OCI-LY7 (cell line): ENCODE results near the gene GAK. TPM values are rescaled to one million over a fixed set of nuclear protein-coding genes. Genes with fewer than 3 reads are reported as not detected.

Experiments used
- BruUV-seq: library from RNA; stranded (reverse); fragments of 400-500 nt; replicated peaks from 2 replicates; lab custom pipeline; 2021; lab: Mats Ljungman, UMichigan
- CTCF ChIA-PET: fragments of 300-600 bp; sonication (Branson Sonifier 250); formaldehyde crosslinking; loops from one replicate; lab custom pipeline; 2022; ENCODE audit warnings: antibody characterized with exemption; ENCODE audit not compliant: unreplicated experiment; lab: Charles Lee
- POLR2A ChIA-PET: fragments of 300-600 bp; sonication (Branson Sonifier 250); formaldehyde crosslinking; loops from one replicate; lab custom pipeline; 2022; ENCODE audit warnings: antibody characterized with exemption; lab: Charles Lee
- DNase-seq: peaks from one replicate; pipeline ENCODE4 v3.0.0-alpha.2; 2015; ENCODE audit warnings: low spot score
- H2AFZ ChIP-seq: fragments of 200-600 bp; sonication (generic), shearing (Covaris generic); 2 replicates; pipeline ENCODE4 v1.6.1; 2014; ENCODE audit warnings: mild to moderate bottlenecking, antibody characterized with exemption, low read length, moderate library complexity
- H3K27ac ChIP-seq: fragments of 200-600 bp; sonication (generic); 2 replicates; pipeline ENCODE4 v1.5.1; 2014; ENCODE audit warnings: mixed run types, low read depth, mild to moderate bottlenecking, moderate library complexity, low read length, inconsistent platforms; ENCODE audit not compliant: poor library complexity, severe bottlenecking
- H3K36me3 ChIP-seq: fragments of 200-600 bp; sonication (generic); 2 replicates; pipeline ENCODE4 v1.6.1; 2014; ENCODE audit warnings: mild to moderate bottlenecking, antibody characterized with exemption, low read length, moderate library complexity, mixed read lengths; ENCODE audit not compliant: insufficient read depth
- H3K4me1 ChIP-seq: fragments of 200-600 bp; sonication (generic); 2 replicates; pipeline ENCODE4 v1.5.1; 2014; ENCODE audit warnings: mild to moderate bottlenecking, low read length; ENCODE audit not compliant: insufficient read depth, poor library complexity, severe bottlenecking
- H3K4me2 ChIP-seq: fragments of 200-600 bp; sonication (generic); 2 replicates; pipeline ENCODE4 v1.6.1; 2014; ENCODE audit warnings: mild to moderate bottlenecking, low read length
- H3K4me3 ChIP-seq: fragments of 200-600 bp; sonication (generic); 2 replicates; pipeline ENCODE4 v1.5.1; 2014; ENCODE audit warnings: mild to moderate bottlenecking, low read depth, low read length; ENCODE audit not compliant: poor library complexity, severe bottlenecking
- H3K79me2 ChIP-seq: fragments of 200-600 bp; sonication (generic); 2 replicates; pipeline ENCODE4 v1.6.1; 2016; ENCODE audit warnings: low read depth, mild to moderate bottlenecking, low read length, moderate library complexity, mixed read lengths; ENCODE audit not compliant: insufficient read depth
- H3K9me2 ChIP-seq: fragments of 200-600 bp; sonication (generic); 2 replicates; pipeline ENCODE4 v1.6.1; 2016; ENCODE audit warnings: mild to moderate bottlenecking, low read length, mixed read lengths; ENCODE audit not compliant: insufficient read depth
- H3K9me3 ChIP-seq: fragments of 200-600 bp; sonication (generic); 2 replicates; pipeline ENCODE4 v1.6.1; 2014; ENCODE audit warnings: mild to moderate bottlenecking, mixed run types, low read length, mixed read lengths
- H4K20me1 ChIP-seq: fragments of 200-600 bp; sonication (generic); 2 replicates; pipeline ENCODE4 v1.6.1; 2014; ENCODE audit warnings: mild to moderate bottlenecking, antibody characterized with exemption, low read length, moderate library complexity, mixed read lengths; ENCODE audit not compliant: insufficient read depth
- EZH2phosphoT487 ChIP-seq: fragments of 200-600 bp; sonication (generic); IDR thresholded peaks from 2 replicates; pipeline ENCODE4 v1.6.1; 2018; ENCODE audit warnings: low read depth, borderline replicate concordance, mild to moderate bottlenecking, mixed run types, antibody characterized with exemption, low read length, moderate library complexity, mixed read lengths
- intact Hi-C: fragments of 100-400 bp; cut with micrococcal nuclease; formaldehyde crosslinking; loops from one replicate; pipeline ENCODE4 v1.10.0; 2022; ENCODE audit not compliant: unreplicated experiment
- total RNA-seq, 2 experiments: library from RNA; depleted of rRNA in 1 of 2; stranded (reverse); fragments of >200 nt in 1 of 2; shearing (Covaris generic) in 1 of 2; gene quantifications; 2 replicates each; pipeline ENCODE4 v1.2.3, GENCODE V29; 2014 to 2022
- TF ChIP-seq, protein P1 (sequence below): fragments of 200-600 bp; sonication (generic); conservative IDR thresholded peaks from 2 replicates; pipeline ENCODE4 v1.5.1; 2014; ENCODE audit warnings: mild to moderate bottlenecking, antibody characterized with exemption, low read length, moderate library complexity, mixed read lengths

Gene GAK
- total RNA-seq, 2 experiments from 2014 or later, result 86.1 to 107 TPM

DNA sequence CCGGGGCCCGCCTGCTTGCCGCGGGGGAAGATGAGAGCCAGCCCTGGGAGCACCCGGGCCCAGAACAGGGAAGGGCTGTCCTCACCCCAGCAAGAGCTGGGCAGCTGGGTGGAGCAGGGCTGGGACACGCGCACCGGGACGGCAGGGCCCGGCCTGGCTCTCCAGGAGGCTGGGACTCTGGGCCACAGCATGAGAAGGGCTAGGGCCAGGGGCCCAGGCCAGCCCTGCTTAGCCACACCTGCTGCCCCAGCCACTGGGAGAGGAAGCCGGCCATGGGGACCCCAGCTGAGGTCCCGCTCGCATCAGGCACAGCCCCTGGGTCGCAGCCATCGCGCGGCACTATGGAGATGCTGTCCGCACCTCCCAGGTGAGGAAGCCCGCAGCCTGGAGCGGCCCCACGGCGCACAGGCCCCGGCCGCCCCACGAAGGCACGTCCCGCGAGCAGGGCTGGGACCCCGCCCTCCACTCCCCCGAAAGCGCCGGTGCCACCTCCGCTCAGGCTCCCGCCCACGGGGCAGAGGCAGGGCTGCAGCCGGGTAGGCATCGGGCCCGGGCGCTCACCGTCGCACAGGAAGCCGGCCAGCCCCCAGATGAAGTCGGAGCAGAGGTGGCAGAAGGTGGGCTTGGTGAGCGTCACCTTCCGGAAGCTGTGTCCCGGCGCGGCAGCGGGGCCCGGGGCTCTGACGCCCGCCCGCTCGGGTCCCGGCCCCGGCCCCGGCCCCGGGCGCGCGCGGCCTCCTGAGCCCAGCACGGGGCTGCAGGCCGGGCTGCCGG is 40.7 kb upstream of the GAK start:
- TF ChIP-seq, protein P1, sequence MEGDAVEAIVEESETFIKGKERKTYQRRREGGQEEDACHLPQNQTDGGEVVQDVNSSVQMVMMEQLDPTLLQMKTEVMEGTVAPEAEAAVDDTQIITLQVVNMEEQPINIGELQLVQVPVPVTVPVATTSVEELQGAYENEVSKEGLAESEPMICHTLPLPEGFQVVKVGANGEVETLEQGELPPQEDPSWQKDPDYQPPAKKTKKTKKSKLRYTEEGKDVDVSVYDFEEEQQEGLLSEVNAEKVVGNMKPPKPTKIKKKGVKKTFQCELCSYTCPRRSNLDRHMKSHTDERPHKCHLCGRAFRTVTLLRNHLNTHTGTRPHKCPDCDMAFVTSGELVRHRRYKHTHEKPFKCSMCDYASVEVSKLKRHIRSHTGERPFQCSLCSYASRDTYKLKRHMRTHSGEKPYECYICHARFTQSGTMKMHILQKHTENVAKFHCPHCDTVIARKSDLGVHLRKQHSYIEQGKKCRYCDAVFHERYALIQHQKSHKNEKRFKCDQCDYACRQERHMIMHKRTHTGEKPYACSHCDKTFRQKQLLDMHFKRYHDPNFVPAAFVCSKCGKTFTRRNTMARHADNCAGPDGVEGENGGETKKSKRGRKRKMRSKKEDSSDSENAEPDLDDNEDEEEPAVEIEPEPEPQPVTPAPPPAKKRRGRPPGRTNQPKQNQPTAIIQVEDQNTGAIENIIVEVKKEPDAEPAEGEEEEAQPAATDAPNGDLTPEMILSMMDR, result no peak
- TF ChIP-seq EZH2phosphoT487, result no peak
- no peaks in the 10 kb centered on the region for H4K20me1 ChIP-seq
- H3K4me1 ChIP-seq, result peaks cover 7% of the 10 kb centered on the region
- no peaks in the 10 kb centered on the region for H3K9me3 ChIP-seq
- H3K9me2 ChIP-seq, result no peaks in the 10 kb centered on the region
- BruUV-seq, result no TSS peak
- H3K4me3 ChIP-seq, result peak overlapping the region; percentile 95
- no peaks in the 10 kb centered on the region for H3K79me2 ChIP-seq
- peak; percentile 64 for DNase-seq
- CTCF ChIA-PET, result no interaction called here
- intact Hi-C loops, result loop anchor here (5.0 kb wide), 1 partner anchor 36 kb away; no protein-coding TSS in a partner anchor
- H3K4me2 ChIP-seq, result peak overlapping the region; percentile 96
- H2AFZ ChIP-seq, result peak overlapping the region; percentile 16; the same call in 1 of the 2 replicates
- no peaks in the 10 kb centered on the region for H3K36me3 ChIP-seq
- H3K27ac ChIP-seq, result no peak overlapping the region
- POLR2A ChIA-PET, result no interaction called here

DNA sequence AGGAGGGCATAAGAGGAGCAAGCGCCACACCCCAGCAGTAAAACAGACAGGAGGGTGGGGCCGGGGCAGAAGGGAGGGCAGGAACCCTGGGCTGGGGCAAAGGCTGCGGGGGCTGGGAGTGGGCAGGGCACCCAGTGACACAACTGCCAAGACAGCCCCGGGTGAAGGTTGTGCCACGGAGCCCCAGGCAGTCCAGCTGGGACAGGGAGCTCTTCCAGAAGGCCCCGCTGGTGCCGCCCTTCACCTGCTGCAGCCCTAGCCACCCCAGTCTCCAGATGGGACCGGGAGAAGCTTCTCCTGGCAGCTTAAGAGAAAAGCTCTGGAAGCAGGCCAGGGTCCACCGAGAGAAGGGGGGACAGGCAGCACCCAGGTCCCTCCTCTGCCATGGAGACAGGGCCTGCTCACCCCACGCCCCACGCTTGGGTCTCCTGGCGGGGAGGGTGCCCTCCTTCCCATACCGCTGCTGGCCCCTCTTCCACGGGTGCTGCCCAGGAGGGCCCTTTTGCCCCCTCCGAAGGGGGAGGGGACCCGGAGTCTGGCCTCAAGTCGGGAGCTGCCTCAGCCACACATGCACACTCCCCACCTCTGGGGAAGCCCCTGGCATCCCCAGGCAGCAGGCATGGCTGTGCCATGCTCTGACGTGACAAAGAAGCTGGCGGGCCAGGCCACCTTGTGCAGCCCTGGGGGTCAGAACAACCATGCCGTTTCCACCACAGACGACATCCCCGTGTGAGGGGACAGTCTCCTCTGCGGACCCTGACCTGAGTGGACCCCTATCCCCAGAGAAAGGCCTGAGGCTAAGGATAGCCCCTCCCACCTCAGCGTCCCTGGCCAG is 39.8 kb upstream of the GAK start:
- Histone ChIP-seq H3K4me3 (peak overlapping the region; percentile 95), H3K36me3 (no peaks in the 10 kb centered on the region), H3K9me2 (no peaks in the 10 kb centered on the region), H3K9me3 (no peaks in the 10 kb centered on the region), H3K79me2 (no peaks in the 10 kb centered on the region), H3K4me1 (peaks cover 7% of the 10 kb centered on the region), H3K4me2 (peak overlapping the region; percentile 96), H2AFZ (no peak overlapping the region), H3K27ac (no peak overlapping the region), H4K20me1 (no peaks in the 10 kb centered on the region)
- no TSS peak for BruUV-seq
- no peak for TF ChIP-seq EZH2phosphoT487
- TF ChIP-seq, protein P1, result no peak
- intact Hi-C loops, result loop anchor here (5.0 kb wide), 1 partner anchor 35 kb away; no protein-coding TSS in a partner anchor
- no peak for DNase-seq
- CTCF ChIA-PET, result no interaction called here
- POLR2A ChIA-PET, result no interaction called here
